NCI-H187 treated with DMSO at 0.1 percent for 48 hours (cell line): Measurements from ENCODE around the gene CACNG8.
"Not testable (repeated sequence)": the region's sequence is repeated elsewhere in the genome, so short reads cannot be mapped to it uniquely, and the experiment has no call there.

Experiments
- DNase-seq: peaks from one replicate; lab custom pipeline; 2025; lab: John Stamatoyannopoulos, UW

The CACNG8 gene

GRCh38 chr19:54035215-54036178, 72.8 kb downstream of the CACNG8 start:
- no peak for DNase-seq

- not testable (repeated sequence) for DNase-seq
These were observed 73.8 kb downstream of the CACNG8 start for GRCh38 chr19:54036542-54036941.
